ENCODE measurements around the gene ZNF423. TPM values are rescaled to one million over a fixed set of nuclear protein-coding genes. Genes with fewer than 3 reads are reported as not detected.

Gene ZNF423
- total RNA-seq, 4 donors from 2014 or later = 4.1 to 20.2 (median 10.3) TPM

GRCh38 chr16:49745311-49745747 is 110.6 kb downstream of the ZNF423 start:
- TF ChIP-seq CTCF (IDR thresholded peaks at IDR 0.05; ENCODE audit: low read depth) = no peak

GRCh38 chr16:49744244-49745220 is 111.4 kb downstream of the ZNF423 start:
- no peak for TF ChIP-seq CTCF (IDR thresholded peaks at IDR 0.05; ENCODE audit: low read depth)

- TF ChIP-seq CTCF (IDR thresholded peaks at IDR 0.05; ENCODE audit: low read depth) = no peak
These were observed 112.3 kb downstream of the ZNF423 start for GRCh38 chr16:49743658-49744057.

- TF ChIP-seq CTCF (IDR thresholded peaks at IDR 0.05; ENCODE audit: low read depth) = no peak
These were observed 112.8 kb downstream of the ZNF423 start for GRCh38 chr16:49743203-49743464.

- no peak for TF ChIP-seq CTCF (IDR thresholded peaks at IDR 0.05; ENCODE audit: low read depth)
These were observed 113.3 kb downstream of the ZNF423 start for GRCh38 chr16:49742428-49743202.

GRCh38 chr16:49740256-49740655 is 115.7 kb downstream of the ZNF423 start:
- no peak for TF ChIP-seq CTCF (IDR thresholded peaks at IDR 0.05; ENCODE audit: low read depth)

GRCh38 chr16:49739381-49739780 is 116.5 kb downstream of the ZNF423 start:
- TF ChIP-seq CTCF (IDR thresholded peaks at IDR 0.05; ENCODE audit: low read depth) = no peak

Data from subcutaneous adipose tissue (tissue), 4 donors.